ENCODE results near the gene MRPS31.
"Not testable (repeated sequence)": the region's sequence is repeated elsewhere in the genome, so short reads cannot be mapped to it uniquely, and the experiment has no call there.

The MRPS31 gene

DNA sequence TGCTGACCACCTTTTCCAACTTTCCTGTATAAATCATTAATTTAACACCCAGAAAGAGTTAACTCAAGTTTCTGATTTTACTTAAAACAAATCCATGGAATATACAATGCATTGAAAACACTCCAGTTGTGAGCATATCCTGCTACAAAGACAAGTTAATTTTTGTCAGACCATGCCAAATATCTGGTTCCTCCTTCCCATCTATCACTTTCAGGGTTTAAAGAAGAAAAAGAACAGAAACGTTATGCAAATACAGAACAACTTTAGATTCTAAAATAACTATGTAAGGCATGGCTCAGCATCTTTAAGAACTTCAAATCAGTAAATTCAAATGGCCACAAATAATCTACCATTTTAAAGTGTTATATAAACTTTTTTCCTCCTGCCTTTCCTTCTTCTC is 14.9 kb downstream of the MRPS31 start:
- DNase-seq = no peak

DNA sequence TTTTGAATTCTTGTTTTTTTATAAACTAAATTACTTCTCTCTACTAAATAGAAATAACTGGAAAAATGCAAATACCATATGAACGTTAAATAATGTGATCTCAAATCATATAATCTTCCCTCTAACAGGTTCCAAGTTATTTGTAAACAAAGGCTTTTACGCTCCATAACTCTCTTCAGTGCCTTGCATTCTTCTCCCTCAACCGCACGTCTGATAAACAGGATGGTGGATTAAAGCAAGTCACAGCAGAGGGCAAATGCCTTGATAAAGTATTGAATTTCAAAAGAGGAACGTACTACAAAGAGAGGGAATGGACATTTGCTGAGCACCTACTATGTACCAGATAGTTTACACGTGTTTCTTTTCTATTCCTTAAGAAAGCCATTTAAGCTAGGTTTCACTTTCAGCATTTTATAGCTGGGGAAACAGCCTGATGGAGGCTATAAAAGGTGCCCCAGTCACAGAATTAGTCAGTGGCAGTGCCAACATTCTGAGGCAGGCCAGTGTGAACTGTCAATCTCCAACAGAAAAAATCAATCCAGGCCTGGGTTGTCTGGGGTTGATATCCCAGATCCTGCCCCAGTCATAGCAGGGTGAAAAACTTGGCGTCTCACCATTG is 15.8 kb downstream of the MRPS31 start:
- no peak for DNase-seq

DNA sequence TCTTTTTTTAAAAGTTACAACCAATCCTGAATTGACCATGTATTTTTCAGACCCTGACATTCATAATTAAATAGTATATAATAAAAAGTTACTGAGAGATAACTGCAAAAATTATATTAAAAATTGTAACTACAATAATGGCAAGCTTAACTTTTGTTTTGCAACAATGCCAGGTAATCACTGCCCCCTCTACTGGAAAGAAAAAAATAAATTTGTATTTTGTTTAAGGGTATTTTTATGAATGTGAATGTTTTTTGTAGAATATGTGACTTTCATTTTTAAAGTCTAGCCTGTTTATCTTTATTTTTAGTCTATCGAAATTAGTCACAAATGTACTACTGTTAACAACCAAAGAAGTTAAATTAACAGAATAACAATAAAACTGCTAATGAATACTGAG is 21.7 kb downstream of the MRPS31 start:
- DNase-seq = no peak

DNA sequence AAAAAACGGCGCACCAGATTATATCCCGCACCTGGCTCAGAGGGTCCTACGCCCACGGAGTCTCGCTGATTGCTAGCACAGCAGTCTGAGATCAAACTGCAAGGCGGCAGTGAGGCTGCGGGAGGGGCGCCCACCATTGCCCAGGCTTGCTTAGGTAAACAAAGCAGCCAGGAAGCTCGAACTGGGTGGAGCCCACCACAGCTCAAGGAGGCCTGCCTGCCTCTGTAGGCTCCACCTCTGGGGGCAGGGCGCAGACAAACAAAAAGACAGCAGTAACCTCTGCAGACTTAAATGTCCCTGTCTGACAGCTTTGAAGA is 35.8 kb downstream of the MRPS31 start:
- not testable (repeated sequence) for DNase-seq

DNA sequence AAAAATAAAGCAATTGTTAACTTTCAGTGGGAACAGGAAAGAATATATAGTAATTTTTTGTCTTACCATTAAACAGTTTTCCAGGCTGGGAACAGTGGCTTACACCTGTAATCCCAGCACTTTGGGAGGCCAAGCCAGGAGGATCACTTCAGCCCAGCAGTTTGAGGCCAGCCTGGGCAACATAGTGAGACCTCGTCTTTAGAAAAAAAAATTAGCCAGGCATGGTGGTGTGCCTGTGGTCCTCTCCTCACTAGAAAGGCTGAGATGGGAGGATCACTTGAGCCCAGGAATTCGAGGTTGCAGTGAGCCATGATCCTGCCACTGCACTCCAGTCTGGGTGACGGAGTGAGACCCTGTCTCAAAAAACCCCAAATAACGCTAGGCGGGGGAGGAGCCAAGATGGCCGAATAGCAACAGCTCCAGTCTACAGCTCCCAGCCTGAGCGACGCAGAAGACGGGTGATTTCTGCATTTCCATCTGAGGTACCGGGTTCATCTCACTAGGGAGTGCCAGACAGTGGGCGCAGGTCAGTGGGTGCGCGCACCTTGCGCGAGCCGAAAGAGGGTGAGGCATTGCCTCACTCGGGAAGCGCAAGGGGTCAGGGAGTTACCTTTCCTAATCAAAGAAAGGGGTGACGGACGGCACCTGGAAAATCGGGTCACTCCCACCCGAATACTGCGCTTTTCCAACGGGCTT is 36.3 kb downstream of the MRPS31 start:
- DNase-seq = not testable (repeated sequence)

DNA sequence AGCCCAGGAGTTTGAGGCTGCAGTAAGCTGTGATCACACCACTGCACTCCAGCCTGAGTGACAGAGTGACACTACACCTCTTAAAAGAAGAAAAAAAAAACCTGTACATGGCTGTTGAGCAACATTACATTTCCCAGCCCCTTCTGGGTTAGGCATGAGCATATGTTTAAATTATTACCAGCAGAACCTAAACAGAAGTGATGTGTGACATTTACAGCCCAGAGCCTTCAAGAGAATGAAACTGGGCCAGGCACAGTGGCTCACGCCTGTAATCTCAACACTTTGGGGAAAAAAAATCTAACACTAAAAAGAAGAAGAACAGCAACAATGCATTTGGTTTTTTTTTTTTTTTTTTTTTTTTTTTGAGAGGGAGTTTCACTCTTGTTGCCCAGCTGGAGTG is 38.3 kb downstream of the MRPS31 start:
- DNase-seq = no peak

DNA sequence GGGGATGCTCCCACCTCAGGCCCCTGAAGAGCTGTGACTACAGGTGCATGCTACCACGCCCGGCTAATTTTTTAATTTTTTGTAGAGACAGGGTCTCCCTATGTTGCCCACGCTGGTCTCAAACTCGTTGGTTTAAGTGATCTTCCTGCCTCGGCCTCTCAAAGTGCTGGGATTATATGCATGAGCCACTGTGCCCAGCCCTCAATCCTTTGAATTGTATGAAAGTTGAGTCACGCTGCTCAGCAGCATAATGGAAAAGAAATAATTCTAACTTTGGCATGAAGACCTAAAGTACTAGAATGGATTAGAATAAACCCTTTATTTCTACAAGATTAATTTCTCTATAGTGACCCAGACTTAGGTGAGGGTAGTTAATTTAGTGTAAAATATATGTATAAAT is 42.4 kb downstream of the MRPS31 start:
- no peak for DNase-seq

DNA sequence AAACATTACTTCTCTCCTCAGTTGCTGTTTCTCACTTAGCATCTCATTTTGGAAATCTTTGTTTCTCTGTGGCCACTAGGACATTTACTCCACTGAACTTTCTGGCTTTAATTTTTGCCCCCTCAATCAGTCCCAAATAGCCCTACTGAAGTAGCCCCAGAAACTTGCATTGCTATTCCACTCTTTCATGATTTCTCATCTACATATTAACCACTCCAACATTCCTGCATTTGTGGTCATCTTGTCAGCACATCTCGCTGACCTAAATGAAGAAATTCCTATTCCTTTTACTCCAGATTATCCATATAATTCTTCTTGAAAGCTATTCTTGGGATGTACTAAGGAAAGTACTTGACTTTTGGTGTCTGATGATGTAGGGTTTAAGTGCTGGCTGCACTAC is 56.6 kb downstream of the MRPS31 start:
- DNase-seq = not testable (repeated sequence)

DNA sequence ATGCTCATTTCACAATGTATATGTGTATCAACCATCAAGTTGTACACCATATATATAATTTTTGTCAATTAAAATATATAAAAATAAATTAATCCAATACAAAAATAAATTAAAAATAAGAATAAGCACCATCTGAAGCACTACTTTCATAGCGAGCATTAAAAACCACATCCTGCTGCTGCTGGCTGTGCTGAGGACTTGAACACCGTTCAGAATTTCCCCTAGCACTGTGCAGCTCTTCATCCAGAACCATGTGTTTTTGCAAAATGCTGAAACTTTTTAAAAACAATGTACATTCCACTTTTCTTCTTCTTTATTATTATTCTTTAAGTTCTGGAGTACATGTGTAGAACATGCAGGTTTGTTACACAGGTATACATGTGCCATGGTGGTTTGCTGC is 64.6 kb downstream of the MRPS31 start:
- DNase-seq = no peak

DNA sequence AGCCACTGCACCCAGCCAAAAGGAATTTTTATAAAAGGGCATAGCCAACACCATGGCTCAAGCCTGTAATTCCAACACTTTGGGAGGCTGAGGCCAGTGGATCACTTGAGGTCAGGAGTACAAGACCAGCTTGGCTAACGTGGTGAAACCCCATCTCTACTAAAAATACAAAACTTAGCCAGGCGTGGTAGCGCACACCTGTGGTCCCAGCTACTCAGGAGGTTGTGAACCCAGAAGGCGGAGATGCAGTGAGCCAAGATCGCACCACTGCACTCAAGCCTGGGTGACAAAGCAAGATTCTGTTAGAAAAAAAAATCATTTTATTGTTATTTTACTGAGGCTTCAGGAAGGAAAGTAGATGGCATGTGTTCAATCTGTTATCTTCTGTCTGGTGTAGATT is 73.3 kb downstream of the MRPS31 start:
- no peak for DNase-seq

DNA sequence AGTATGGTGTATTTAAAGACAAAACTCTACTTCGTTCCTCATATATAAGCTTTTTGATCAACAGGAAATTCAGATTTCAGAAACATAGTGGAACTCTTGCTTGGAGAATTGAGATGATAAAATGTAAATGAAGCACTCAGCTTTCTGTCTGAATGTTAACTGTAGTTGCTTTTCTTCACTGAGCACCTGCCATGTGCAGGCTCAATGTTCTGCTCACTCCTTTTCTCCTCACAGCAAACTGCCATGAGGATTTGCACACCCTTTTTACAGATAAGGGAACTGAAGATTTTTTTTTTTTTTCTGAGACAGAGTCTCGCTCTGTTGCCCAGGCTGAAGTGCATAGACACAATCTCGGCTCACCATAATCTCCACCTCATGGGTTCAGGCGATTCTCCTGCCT is 76.6 kb downstream of the MRPS31 start:
- DNase-seq = no peak

DNA sequence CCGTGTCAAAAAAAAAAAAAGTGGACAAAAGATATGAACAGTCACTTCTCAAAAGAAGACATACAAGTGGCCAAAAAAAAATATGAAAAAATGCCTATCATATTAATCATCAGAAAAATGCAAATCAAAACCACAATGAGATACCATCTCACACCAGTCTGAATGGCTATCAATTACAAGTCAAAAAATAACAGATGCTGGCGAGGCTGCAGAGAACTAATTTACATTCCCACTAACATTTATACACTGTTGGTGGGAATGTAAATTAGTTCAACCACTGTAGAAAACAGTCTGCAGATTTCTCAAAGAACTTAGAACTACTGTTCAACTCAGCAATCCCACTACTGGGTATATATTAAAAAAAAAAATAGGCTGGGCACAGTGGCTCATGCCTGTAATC is 78.0 kb downstream of the MRPS31 start:
- no peak for DNase-seq

DNA sequence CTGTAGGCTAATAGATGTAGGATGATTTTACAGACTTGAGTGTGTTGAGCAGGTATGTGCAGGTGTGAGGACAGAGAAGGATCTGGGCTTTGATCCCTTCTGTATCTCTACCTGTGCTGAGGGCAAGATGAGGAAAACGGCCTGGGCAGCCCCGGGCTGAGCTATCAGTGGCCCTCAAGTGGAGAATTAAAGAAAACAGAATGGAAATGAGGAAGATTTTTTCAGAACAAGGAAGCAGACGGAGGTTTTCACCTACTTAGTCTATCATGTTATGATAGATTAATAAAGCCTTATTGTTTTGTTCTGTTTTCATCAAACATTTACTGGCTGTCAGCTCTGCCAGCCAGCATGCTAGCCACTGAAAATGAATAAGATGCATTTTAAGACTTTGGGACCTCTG is 82.2 kb downstream of the MRPS31 start:
- DNase-seq = no peak

DNA sequence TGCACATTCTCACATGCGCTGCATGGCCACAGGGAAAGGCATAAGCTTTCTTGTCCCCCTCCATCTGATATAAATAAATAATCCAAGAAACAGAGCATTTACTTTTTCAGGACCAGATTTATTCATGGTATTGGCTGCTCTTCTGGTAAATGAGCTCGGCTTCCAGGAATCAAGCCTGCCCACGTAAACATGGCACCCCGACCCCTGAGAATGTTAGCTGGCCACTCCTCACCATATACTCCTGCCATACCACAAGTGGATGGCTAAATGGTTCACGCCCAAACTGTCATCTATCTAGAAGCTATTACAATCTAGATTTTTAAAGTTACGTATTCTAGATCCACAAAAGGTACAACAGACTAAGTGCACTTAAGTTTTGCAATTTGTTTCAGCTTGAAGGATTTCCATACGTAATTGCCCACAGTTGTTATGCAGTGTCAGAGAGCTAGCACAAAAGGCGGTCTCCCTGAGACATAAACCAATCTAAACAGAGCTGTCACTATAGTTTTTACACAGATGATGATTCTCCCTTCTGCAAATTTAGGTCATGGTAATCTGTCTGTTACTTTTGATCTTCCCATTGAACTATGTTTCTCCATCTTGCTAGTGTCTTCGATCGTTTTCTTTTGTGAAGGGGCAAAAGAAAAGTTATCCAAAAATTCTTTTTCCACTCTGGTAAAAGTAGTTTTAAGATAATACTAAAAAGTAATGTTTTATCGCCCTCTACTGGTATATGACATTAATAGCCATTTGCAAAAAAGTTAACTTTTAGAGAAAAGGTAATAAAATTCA is 88.3 kb downstream of the MRPS31 start:
- DNase-seq = no peak

DNA sequence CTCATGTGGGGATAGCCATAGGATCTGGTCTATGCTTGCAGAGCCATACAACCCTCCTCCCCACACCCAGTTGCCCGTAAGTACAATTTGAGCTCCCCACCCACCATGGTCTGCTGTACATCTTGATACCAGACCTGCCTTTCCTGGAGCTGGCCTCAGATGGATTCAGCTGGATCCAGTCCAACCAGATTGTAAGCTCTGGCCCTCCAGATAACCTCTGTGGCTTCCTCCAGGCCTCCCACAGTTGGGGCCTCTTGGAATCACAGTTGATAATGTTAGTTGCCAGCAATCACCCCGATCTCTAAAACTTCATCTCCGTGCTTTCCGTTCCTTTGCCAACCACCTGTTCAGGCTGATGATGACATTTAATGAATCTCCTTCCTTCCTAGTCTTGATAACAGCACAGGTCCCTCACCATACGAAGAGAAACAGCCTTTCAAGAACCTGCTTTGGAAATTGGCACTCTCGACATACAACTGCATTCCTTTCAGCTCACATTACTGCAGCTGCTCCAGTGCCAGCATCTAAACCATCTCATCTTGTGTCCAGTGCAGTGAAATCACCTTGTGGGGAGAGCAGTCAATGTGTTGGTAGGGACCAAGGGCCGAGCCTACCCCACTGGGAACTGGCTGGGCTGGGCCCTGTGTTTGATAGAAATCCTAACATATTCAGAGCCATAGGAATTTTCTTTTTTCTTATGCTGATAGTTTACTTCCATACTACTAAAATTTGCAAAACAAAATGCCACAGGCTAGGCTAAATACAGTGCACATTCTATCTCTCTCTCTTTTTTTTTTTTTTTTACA is 89.4 kb downstream of the MRPS31 start:
- DNase-seq = no peak

DNA sequence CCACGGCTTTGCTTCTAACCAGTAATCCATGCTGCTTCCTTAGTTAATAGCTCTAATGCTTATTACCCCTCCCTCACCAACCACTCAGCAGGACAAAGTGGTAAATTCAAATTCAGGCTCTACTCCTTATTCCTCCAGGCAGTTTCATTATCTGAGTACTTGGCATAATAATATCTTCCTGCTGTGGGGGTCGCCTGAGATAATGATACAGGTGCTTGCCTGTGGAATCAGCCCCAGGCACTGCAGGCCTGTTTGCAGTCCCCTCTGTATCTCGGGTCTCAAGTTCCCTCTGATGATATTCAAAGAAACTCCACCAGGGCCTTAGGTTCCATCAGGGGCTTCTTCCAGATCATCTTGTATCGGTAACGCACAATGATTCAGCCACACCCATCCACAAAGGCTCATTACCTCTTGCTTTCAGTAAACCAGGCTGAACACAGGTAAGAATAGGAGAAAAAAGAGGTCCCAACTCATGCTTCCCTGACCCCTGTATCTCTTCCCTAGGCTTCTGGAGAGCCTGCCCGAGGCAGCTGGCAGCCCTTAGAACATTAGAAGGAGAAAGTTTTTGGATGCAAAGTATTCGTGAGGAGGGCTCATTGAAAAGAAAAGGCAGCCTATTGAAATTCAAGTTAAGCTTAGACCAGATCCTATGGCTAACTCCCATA is 90.2 kb downstream of the MRPS31 start:
- DNase-seq = no peak

DNA sequence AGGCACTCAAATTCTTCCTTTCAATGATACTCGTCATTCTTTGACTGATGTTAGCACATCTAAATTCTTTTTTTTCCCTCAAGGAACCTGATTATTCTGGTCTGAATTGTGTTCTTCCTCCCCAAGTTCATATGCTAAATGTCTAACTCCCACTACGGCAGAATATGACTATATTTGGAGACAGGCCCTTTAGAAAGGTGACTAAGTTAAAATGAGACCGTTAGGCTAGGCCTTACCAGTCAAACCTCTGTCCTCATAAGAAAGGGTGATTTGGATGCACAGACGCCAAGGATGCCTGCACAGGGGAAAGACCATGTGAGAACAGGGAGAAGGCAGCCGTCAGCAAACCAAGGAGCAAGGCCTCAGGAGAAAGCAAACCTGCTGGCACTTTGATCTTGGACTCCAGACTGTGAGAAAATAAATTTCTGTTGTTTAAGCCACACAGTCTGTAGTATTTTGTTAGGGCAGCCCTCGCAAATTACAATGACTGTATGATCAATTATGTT is 91.5 kb downstream of the MRPS31 start:
- no peak for DNase-seq

Data from DMS153 (cell line).